H54 (cell line): ENCODE results near the gene PPM1L.

ENCODE experiments used
- DNase-seq: peaks from one replicate; pipeline ENCODE4 v3.0.0; 2011; ENCODE audit warnings: low spot score, mixed read lengths; ENCODE audit not compliant: insufficient read length
- FAIRE-seq: peaks from 3 replicates; lab custom pipeline; 2011; peaks lifted over from hg19 to GRCh38; lab: Jason Lieb, UNC
- POLR2A ChIP-seq: IDR thresholded peaks from 2 replicates; pipeline ENCODE4 v1.6.1; 2011; ENCODE audit warnings: low read depth, mild to moderate bottlenecking, low read length

Gene PPM1L

DNA sequence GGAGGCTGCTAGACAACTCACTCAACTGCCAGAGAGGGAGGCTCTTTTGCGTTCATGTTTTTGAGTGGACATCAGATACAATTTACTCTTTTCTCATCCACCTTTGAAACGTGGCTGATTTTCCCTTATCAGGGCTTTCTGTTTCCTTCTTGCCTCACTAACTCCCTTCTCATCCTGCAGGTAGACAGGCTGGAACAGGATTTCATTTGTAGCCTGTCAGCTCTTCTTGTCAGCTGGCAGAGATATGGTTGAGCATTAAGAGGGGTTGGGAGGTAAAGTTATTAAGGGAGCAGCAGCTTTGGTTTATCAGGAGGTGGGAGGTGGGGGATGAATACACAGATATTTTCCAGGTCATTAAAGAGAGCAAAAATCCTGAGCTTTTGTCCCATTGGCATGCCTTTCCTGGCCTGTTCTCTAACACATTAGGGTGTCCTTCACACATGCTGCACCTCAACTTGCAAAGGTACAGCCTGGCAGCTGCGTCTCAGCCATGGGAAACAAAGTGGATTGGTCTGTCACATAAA is 73.5 kb downstream of the PPM1L start:
- DNase-seq: no peak
- TF ChIP-seq POLR2A: no peak
- no peak for FAIRE-seq

DNA sequence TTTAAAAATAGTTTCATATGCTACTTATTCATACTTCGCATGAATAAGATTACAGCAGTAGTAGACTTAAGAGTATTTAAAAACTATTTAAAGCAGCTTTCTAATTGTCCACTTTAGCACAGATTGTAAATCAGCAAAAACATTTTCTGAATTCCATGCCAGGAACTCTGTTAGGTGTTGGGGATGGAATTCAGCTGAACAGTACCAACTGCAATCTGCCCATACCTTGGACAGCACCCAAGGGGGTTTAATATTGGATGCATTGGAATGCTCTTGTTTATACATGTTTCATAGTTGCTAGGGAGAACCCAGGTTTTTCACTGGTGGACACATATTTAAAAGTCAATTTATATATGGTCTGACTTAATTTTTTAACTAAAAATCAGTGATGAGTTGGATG is 74.8 kb downstream of the PPM1L start:
- DNase-seq (no peak), FAIRE-seq (no peak)
- no peak for TF ChIP-seq POLR2A

DNA sequence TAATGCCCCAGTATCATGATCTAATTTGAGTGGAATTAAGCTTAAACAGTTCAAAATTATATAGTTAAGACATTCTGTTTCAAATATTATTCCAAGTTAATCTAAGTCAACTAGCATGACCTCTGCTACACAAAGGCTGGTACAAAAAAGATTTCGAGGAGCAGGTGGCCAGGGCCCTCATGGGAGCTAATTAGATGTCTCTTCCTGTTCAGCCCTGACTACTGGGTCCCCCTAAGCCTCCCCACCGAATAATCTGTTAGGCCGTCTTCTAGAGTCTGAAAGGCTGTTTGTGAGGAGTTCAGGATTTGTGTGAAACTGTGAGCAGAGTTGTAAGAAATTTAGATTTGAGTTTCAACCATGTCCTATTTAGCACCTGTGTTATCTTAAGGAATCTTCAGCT is 75.4 kb downstream of the PPM1L start:
- FAIRE-seq: no peak
- no peak for DNase-seq
- TF ChIP-seq POLR2A: no peak

DNA sequence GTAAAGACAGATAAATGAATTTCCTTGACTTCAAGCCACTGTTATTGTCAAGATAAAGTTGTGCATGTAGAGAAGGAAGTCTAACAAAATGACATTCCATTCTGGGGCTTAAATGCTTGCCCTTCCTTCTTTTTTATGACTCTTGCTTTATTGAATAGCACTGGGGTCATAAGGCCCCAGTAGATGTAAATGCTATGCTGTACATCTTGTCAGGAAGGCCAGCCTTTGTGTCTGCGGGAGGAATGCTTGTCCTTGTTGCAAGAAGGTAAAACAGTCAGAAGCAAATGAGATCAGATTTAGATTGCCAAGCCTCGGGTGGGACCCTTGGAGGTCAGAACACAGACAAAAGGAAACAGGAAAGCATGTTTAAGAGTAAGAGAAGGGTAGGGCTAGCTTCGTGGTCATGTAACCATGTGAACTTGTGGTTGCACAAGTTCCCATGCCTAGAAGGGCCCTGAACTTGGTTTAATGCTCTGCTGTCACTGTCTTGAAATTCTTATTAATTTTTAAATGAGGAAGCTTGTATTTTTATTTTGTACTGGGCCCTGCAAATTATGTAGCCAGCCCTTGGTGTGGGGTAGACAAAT is 81.5 kb downstream of the PPM1L start:
- no peak for FAIRE-seq
- DNase-seq: no peak
- no peak for TF ChIP-seq POLR2A

DNA sequence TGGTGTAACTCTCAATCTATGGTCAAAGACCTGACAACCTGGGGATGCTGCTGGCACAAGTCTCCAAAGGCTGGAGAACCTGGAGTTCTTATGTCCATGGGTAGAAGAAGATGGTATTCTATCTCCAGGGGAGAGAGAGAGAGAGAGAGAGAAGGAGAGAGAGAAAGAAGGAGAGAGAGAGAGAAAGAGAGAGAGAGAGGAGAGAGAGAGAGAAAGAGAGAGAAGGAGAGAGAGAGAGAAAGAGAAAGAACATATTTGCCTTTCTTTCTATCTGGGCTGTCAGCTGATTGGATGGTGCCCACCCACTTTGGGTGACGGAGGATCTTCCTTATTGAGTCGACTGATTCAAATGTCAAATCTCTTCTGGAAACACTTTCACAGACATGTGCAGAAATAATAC is 84.6 kb downstream of the PPM1L start:
- TF ChIP-seq POLR2A: no peak
- FAIRE-seq: no peak
- DNase-seq: no peak

DNA sequence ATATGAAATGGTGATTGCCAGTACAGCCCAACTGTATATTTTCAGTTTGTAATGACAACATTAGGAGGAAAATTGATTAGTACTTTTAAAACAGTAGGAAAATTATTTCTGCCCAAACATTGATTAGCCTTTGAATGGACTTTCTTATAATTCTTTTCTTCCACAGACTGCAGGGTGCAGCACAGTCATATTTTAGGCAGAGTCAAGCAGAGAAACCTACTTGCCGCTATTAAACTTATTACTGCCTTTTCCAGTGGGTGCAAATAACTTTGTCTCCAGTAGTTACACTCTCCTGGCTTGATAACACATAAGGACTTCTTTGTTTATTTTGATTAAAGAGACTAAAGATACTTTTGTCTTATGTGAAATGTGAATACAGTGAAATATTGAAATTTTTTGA is 85.4 kb downstream of the PPM1L start:
- DNase-seq: no peak
- TF ChIP-seq POLR2A: no peak
- FAIRE-seq: no peak

DNA sequence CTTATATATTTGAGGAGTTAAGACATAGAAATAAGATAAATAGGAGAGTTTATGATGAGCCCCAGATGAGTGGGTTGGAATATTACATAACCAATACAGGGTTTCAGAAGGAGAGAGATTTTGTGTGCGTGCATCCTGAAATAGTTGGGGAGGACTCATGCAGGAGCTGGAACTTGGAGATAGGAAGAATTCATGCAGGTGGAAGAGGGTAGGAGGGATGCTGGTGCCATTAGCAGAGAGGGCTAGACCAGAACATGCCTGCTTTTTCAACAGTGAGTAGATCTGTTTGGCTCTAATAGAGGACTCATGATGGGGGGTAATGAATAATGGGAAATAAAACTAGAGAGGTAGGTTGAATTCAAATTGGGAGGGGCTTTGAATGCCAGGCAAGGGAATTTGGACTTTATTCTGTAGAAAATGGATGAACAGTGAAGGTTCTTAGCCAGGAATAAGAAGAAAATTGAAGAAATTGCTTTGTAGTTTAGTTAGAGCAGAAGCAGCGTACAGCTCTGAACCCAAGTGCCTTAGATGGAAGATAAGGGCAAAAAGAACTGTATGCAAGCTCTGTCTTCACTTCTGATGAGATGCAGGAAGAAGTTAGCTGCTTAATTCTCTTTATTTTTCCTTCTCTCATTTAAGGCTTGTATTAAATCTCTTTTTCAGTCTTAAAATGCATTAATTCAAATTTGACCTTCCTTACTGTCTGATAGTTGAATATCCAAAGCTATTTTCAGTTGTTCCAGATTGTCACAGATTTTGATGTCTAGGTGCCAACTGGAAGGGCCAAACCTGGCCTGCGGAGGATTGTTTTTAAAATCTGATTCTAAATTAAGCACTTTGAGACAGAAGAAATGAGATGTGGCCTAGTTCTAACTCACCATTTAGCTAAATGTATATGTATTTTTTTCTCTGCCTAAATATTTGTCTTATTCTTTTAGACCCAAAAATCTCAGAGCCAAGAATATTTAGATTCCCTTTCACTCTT is 86.3 kb downstream of the PPM1L start:
- FAIRE-seq (no peak), DNase-seq (no peak)
- TF ChIP-seq POLR2A: no peak

DNA sequence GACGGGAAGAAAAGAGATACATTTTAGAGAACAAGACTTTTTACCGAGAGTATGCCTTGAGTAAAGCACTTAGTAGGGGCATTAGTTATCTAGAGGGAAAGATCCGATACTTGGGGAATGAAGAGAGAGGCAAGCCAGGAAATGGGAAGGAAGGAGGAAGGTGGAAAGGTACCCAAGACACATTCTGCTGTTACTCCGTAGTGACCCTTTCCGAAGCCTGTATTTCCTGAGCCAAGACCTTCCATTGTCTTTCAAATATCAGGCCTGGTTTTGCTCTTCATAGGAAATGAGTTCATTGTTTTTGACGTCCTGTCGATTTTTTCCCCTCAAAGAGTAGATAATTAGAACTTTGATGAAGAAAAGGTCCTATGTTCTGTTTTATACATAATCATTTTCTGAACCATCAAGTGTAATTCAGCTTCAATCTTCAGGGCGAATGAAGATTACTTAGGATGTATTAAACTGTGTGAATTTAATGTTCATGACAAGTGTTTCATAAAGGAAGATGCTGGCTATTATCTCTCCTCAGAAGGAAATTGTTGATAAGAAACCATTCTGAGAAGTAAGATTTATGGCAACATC is 95.7 kb downstream of the PPM1L start:
- no peak for FAIRE-seq
- TF ChIP-seq POLR2A: no peak
- DNase-seq: no peak

DNA sequence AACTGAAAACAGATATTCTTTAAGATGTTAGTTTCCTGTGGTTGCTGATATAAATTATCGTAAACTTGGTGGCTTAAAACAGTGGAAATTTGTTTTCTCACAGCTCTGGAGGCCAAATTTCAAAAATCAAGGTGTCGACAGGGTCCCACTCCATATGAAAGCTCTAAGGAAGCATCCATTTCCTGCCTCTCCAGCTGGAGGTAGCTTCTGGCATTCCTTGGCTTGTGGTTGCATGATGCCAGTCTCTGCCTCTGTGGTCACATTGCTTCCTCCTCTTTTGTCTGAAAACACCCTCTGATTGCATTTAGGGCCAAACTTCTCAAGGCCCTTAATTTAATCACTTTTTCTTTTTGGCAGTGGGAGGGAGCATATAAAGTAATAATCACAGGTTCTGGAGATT is 96.8 kb downstream of the PPM1L start:
- FAIRE-seq: no peak
- TF ChIP-seq POLR2A: no peak

DNA sequence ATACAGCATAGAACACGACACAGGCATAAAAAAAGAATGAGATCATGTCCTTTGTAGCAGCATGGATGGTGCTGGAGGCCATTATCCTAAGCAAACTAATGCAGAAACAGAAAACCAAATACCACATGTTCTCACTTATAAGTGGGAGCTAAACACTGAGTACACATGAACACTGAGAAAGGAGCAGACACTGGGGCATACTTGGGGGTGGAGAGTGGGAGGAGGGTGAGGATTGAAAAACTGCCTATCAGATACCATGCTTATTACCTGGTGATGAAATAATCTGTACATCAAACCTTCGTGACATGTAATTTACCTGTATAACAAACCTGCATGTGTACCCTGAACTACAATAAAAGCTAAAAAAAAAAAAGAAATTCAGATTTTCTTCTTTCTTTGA is 100.4 kb downstream of the PPM1L start:
- FAIRE-seq: no peak
- TF ChIP-seq POLR2A: no peak
- DNase-seq: no peak

More for the DNA sequence above, 96.8 kb downstream of the PPM1L start:
- DNase-seq: no peak

DNA sequence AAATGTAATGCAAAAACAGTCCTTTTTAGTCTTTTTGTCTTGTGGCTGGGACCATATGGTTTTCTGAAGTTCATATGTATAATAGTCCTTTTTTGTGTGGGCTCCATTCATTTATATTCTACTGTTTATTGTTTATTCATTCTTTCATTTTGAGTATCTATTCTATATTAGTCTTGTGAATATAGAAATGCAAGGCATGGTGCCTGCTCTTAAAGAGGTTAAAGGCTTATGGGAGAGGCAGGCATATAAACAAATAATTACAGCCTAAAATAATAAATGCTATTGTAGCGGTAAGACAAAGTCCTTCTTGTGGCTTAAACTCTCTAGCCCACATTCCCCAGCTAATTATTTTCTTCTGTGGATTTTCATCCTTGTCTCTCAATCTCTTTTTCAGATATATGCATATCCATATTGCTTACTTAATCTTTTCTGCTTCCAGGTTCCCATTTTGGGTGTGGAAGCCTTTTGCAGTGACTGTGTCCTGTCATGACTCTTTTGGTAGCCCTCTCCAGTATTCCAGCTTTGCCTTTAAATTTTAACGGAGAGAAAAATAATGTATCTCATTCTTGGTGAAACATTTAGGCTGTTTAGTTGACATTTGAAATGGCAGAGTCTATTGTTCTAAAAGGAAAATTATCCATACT is 101.6 kb downstream of the PPM1L start:
- no peak for TF ChIP-seq POLR2A
- FAIRE-seq (no peak), DNase-seq (no peak)

DNA sequence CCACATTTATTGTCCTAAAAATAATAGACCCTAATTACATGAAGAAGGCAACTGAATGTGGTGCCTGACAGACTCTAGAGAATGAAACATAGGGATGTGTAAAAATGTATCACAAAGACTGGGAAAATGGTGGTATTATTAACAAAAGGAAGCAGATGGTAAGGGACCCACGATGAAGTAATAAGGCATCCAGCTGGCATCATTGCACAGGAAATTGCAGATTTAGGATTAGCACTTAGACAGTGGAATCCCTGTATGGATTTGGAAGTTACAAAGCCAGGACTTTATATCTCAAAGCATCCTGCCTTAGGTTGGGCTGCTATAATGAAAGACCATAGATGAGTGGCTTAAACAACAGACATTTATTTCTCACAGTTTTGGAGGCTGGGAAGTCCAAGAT is 104.3 kb downstream of the PPM1L start:
- FAIRE-seq: no peak
- no peak for TF ChIP-seq POLR2A
- DNase-seq: no peak

DNA sequence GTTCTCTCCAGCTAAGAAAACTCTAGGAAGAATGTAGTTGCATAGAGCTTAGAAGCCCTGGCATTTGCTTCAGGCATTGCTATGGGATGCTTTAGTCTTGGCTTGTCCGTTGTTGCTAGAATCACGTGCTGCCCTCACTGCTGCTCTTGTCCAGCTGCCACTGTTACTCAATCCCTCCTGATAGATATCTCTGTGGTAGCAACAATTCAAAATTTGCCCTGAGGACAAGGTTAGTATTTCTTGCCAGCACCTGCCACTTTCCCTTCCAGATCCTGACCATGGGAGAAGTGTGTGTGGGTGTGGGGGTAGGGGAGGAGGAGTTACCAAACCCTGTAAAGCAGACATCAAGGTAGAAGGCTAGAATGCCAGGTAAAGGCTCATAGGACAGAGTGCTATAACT is 113.8 kb downstream of the PPM1L start:
- FAIRE-seq: no peak
- TF ChIP-seq POLR2A: no peak
- DNase-seq: no peak

DNA sequence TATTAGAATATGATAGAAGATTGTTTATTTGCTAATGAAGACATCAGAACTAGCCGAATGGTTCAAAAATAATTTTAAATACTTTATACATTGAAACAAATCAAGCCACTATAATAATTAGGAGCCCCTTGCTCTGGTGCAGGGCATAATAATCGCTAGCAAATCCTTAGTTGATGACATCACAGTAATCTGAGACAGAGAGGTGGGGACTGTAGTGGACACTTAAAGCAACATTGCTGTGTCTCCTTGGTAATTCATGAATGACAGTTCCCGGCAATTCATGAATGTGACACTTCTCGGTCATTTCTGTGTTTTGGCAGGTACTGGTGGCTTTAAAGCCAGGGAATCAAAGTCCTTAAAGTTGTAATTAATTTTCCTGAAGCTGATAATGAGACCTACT is 114.3 kb downstream of the PPM1L start:
- FAIRE-seq (peak; percentile 20), DNase-seq (no peak)
- TF ChIP-seq POLR2A: no peak
